Neuronal stem cell (in vitro differentiated cells): Measurements from ENCODE around the gene WEE2.
A peak's percentile ranks its signal among the peaks of the same experiment; 100 is the strongest.

Experiments
- DNase-seq: peaks from one replicate; pipeline ENCODE4 v3.0.0-alpha.2; 2013; ENCODE audit warnings: low spot score
- H2AFZ ChIP-seq: one replicate; pipeline ENCODE4 v1.6.1; 2013; ENCODE audit warnings: mild to moderate bottlenecking, low read length, inconsistent platforms
- H2AK5ac ChIP-seq: 2 replicates; pipeline ENCODE4 v1.6.1; 2013; ENCODE audit warnings: low read depth, mild to moderate bottlenecking, inconsistent platforms, low read length, moderate library complexity, mixed read lengths
- H2BK120ac ChIP-seq: 2 replicates; pipeline ENCODE4 v1.6.1; 2013; ENCODE audit warnings: low read depth, mild to moderate bottlenecking, inconsistent platforms, low read length, moderate library complexity, mixed read lengths
- H2BK12ac ChIP-seq: one replicate; pipeline ENCODE4 v1.6.1; 2013; ENCODE audit warnings: low read length, inconsistent platforms
- H2BK15ac ChIP-seq: 2 replicates; pipeline ENCODE4 v1.6.1; 2013; ENCODE audit warnings: mild to moderate bottlenecking, low read length, inconsistent platforms, mixed read lengths
- H2BK5ac ChIP-seq: one replicate; pipeline ENCODE4 v1.6.1; 2013; ENCODE audit warnings: inconsistent platforms, mild to moderate bottlenecking, low read length, moderate library complexity
- H3K14ac ChIP-seq: one replicate; pipeline ENCODE4 v1.6.1; 2013; ENCODE audit warnings: low read length, inconsistent platforms
- H3K18ac ChIP-seq: 2 replicates; pipeline ENCODE4 v1.6.1; 2013; ENCODE audit warnings: low read length, inconsistent platforms
- H3K23ac ChIP-seq: 2 replicates; pipeline ENCODE4 v1.6.1; 2013; ENCODE audit warnings: low read depth, mild to moderate bottlenecking, mixed read lengths, low read length, inconsistent platforms; ENCODE audit not compliant: poor library complexity
- H3K27ac ChIP-seq: replicated peaks from 3 replicates; pipeline ENCODE4 v1.5.1; 2013; ENCODE audit warnings: low read length, inconsistent platforms
- H3K27me3 ChIP-seq, 3 experiments: 2 replicates each; pipeline ENCODE4 v1.6.1; 2013; ENCODE audit warnings: low read length in 3 of 3, mild to moderate bottlenecking in 2 of 3, inconsistent platforms in 1 of 3, low read depth in 1 of 3, mixed read lengths in 1 of 3, moderate library complexity in 1 of 3; ENCODE audit not compliant: control insufficient read depth in 3 of 3, insufficient read depth in 3 of 3
- H3K36me3 ChIP-seq, 2 donors: replicated peaks in 1 of 2; 2 replicates each; pipeline ENCODE4 v1.6.1; 2013; ENCODE audit warnings: low read length in 2 of 2; ENCODE audit not compliant: control insufficient read depth in 2 of 2, insufficient read depth in 2 of 2
- H3K4ac ChIP-seq: 2 replicates; pipeline ENCODE4 v1.6.1; 2013; ENCODE audit warnings: inconsistent platforms, mild to moderate bottlenecking, low read length, moderate library complexity
- H3K4me1 ChIP-seq, 2 donors: 1 replicate in 1 of 2; 2 replicates in 1 of 2; pipeline ENCODE4 v1.6.1; 2013; ENCODE audit warnings: low read length in 2 of 2, low read depth in 1 of 2; ENCODE audit not compliant: control insufficient read depth in 2 of 2, insufficient read depth in 1 of 2
- H3K4me2 ChIP-seq: one replicate; pipeline ENCODE4 v1.6.1; 2013; ENCODE audit warnings: mild to moderate bottlenecking, low read length, inconsistent platforms; ENCODE audit not compliant: insufficient read depth, poor library complexity, severe bottlenecking
- H3K4me3 ChIP-seq, 2 donors: 2 replicates each; pipeline ENCODE4 v1.5.1; 2013; ENCODE audit warnings: low read length in 2 of 2, mild to moderate bottlenecking in 2 of 2, inconsistent platforms in 1 of 2, moderate library complexity in 1 of 2
- H3K79me1 ChIP-seq: one replicate; pipeline ENCODE4 v1.6.1; 2013; ENCODE audit warnings: low read depth, mild to moderate bottlenecking, inconsistent platforms, low read length, moderate library complexity
- H3K9ac ChIP-seq: one replicate; pipeline ENCODE4 v1.6.1; 2013; ENCODE audit warnings: mild to moderate bottlenecking, low read depth, low read length, inconsistent platforms; ENCODE audit not compliant: poor library complexity
- H3K9me3 ChIP-seq, 2 donors: replicated peaks in 1 of 2; 2 replicates each; pipeline versions ENCODE3 to v1.6.1; 2013; ENCODE audit warnings: low read length in 2 of 2, mild to moderate bottlenecking in 2 of 2, inconsistent platforms in 1 of 2, low read depth in 1 of 2, mixed read lengths in 1 of 2, moderate library complexity in 1 of 2; ENCODE audit not compliant: control insufficient read depth in 2 of 2, insufficient read depth in 1 of 2
- H4K8ac ChIP-seq: one replicate; pipeline ENCODE4 v1.6.1; 2013; ENCODE audit warnings: low read depth, mild to moderate bottlenecking, inconsistent platforms, low read length, moderate library complexity
- H4K91ac ChIP-seq: one replicate; pipeline ENCODE4 v1.6.1; 2013; ENCODE audit warnings: low read length, low read depth, mild to moderate bottlenecking, inconsistent platforms; ENCODE audit not compliant: poor library complexity
- WGBS, 2 donors: extraction: QIAGEN DNeasy Blood & Tissue Kit; methylation state at CpG; one replicate each; pipeline ENCODE4 v1.1.7; 2013; ENCODE audit warnings: missing lambda C conversion rate in 2 of 2, mixed read lengths in 1 of 2; ENCODE audit not compliant: insufficient read length in 2 of 2, insufficient replicate concordance in 1 of 2; ENCODE audit errors: extremely low coverage in 2 of 2; 5-methylcytosine and 5-hydroxymethylcytosine counted together

Gene WEE2

GRCh38 chr7:141675436-141676215, 32.5 kb upstream of the WEE2 start:
- H3K14ac ChIP-seq: no peak overlapping the region

GRCh38 chr7:141676618-141677017, 31.5 kb upstream of the WEE2 start:
- Histone ChIP-seq H3K9me3 (peaks cover 2 to 10% of the 10 kb centered on the region in 2 donors), H3K18ac (no peak overlapping the region), H3K14ac (no peak overlapping the region), H3K4me2 (no peak overlapping the region), H2AK5ac (no peak overlapping the region), H2BK15ac (no peak overlapping the region), H3K9ac (no peak overlapping the region), H3K4me1 (peaks cover 2 to 9% of the 10 kb centered on the region in 2 donors), H3K36me3 (peaks cover 0 to 42% of the 10 kb centered on the region in 2 donors), H4K8ac (no peak overlapping the region), H2BK12ac (no peak overlapping the region), H2AFZ (no peak overlapping the region), H3K4me3 (no peak overlapping the region), H3K27ac (no peak overlapping the region), H3K23ac (no peak overlapping the region), H4K91ac (no peak overlapping the region), H3K79me1 (no peaks in the 10 kb centered on the region), H2BK120ac (no peak overlapping the region), H3K27me3 (no peaks in the 10 kb centered on the region), H3K4ac (no peak overlapping the region), H2BK5ac (no peak overlapping the region)
- DNase-seq: no peak
- WGBS, 2 donors: no CpG with 5 or more reads among the region's 3 CpGs

More at GRCh38 chr7:141675436-141676215, 32.5 kb upstream of the WEE2 start:
- H2BK15ac ChIP-seq: no peak overlapping the region
- H3K27ac ChIP-seq: no peak overlapping the region
- H3K9me3 ChIP-seq: peaks cover 2 to 10% of the 10 kb centered on the region in 2 donors
- peak overlapping the region; percentile 53 for H3K9ac ChIP-seq
- no peaks in the 10 kb centered on the region for H3K79me1 ChIP-seq
- no peaks in the 10 kb centered on the region for H3K27me3 ChIP-seq
- no peak overlapping the region for H3K18ac ChIP-seq
- no peak overlapping the region for H3K4ac ChIP-seq
- H2BK5ac ChIP-seq: no peak overlapping the region
- H3K4me2 ChIP-seq: no peak overlapping the region
- peaks cover 2 to 9% of the 10 kb centered on the region in 2 donors for H3K4me1 ChIP-seq
- H2AFZ ChIP-seq: no peak overlapping the region
- peaks cover 0 to 43% of the 10 kb centered on the region in 2 donors for H3K36me3 ChIP-seq
- no CpG with 5 or more reads among the region's 6 CpGs for WGBS, 2 donors
- H2BK120ac ChIP-seq: no peak overlapping the region
- H3K23ac ChIP-seq: no peak overlapping the region
- H4K8ac ChIP-seq: no peak overlapping the region
- peak overlapping the region; percentile 24 for H2AK5ac ChIP-seq
- H2BK12ac ChIP-seq: no peak overlapping the region
- H4K91ac ChIP-seq: no peak overlapping the region
- DNase-seq: no peak
- H3K4me3 ChIP-seq: no peak overlapping the region

DNA sequence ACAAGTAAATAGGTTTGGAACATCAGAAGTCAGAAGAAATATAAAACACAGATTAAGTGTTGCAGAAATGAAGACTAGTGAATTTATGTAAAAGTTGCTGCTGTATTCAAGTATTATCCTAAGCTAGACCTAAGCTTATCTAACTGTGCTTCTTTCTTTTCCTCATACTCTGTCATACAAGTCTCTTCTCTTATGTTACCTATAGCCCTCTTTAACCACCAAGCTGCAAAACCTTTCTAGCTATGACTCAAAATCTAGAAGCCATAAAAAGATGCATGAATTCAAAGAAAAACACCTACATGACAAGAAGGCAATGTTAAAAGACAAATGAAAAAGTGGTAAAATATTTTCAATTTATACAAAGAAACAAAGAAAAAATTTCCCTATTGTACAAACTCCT, 29.1 kb upstream of the WEE2 start:
- Histone ChIP-seq H3K14ac (no peak overlapping the region), H3K9me3 (no peaks in the 10 kb centered on the region)
- DNase-seq: no peak

DNA sequence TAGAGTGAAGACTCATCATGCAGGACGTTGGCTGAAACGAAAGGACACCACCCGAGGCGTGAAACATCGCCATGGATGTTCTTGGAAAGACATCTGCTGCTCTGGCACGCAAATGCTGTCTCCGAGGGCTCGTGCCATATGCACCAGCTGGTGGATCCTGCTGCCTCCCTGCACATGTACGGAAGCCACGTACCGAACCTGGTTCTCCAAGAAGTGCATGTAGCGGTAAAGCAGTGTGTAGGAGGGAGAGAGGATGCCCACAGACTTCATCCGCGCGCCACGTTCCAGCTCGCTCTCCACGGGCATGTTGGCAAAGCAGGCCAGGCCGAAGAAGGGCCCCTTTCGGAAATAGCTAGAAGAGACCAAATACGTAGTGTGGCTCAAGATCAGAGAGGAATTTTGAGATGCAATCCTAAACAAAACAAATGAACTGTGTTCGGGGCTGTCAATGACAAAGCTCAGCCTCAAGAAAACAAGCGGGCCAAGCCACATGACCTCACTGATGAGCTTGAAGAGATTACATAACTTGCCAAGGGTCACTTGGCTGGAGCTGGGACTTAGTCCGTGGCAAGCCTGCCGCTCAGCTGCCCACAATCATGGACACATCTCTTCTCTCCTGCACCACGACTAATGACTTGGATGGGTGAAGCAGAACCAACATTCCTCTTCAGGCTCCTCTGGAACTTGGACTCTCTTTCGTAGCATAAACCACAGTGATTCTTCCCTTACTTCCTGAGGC, 22.7 kb upstream of the WEE2 start:
- Histone ChIP-seq H3K79me1 (peaks cover 3% of the 10 kb centered on the region), H2AK5ac (no peak overlapping the region), H2BK5ac (no peak overlapping the region), H3K18ac (no peak overlapping the region), H2BK12ac (no peak overlapping the region), H4K8ac (no peak overlapping the region), H2BK120ac (no peak overlapping the region), H3K4me1 (peaks cover 0 to 2% of the 10 kb centered on the region in 2 donors), H3K27ac (no peak overlapping the region), H3K23ac (no peak overlapping the region), H3K14ac (no peak overlapping the region), H3K9ac (no peak overlapping the region), H3K9me3 (peaks cover 0 to 3% of the 10 kb centered on the region in 2 donors), H2AFZ (no peak overlapping the region), H3K27me3 (no peaks in the 10 kb centered on the region), H4K91ac (no peak overlapping the region), H3K4ac (no peak overlapping the region), H2BK15ac (no peak overlapping the region), H3K4me3 (no peak overlapping the region), H3K4me2 (no peak overlapping the region), H3K36me3 (peaks cover 6 to 55% of the 10 kb centered on the region in 2 donors)
- WGBS, 2 donors: no CpG with 5 or more reads among the region's 27 CpGs
- DNase-seq: no peak

More for the DNA sequence above, 29.1 kb upstream of the WEE2 start:
- Histone ChIP-seq H2BK120ac (no peak overlapping the region), H2BK15ac (no peak overlapping the region), H3K79me1 (peaks cover 1% of the 10 kb centered on the region), H2BK5ac (no peak overlapping the region), H3K4me2 (no peak overlapping the region), H2AFZ (no peak overlapping the region), H4K91ac (no peak overlapping the region), H3K4me3 (no peak overlapping the region), H3K36me3 (peaks cover 3 to 43% of the 10 kb centered on the region in 2 donors), H2AK5ac (no peak overlapping the region), H3K27me3 (no peaks in the 10 kb centered on the region), H3K4me1 (peaks cover 2 to 5% of the 10 kb centered on the region in 2 donors), H4K8ac (no peak overlapping the region), H2BK12ac (no peak overlapping the region), H3K4ac (no peak overlapping the region), H3K27ac (no peak overlapping the region), H3K23ac (no peak overlapping the region), H3K9ac (no peak overlapping the region), H3K18ac (no peak overlapping the region)
